GM19438 (cell line): ENCODE data around the gene CA9.
A peak's percentile ranks its signal among the peaks of the same experiment; 100 is the strongest.
"Not testable (repeated sequence)": the region's sequence is repeated elsewhere in the genome, so short reads cannot be mapped to it uniquely, and the experiment has no call there.

Experiments used
- ATAC-seq: cut with Tn5 transposase; IDR thresholded peaks from one replicate; pipeline ENCODE4 v1.9.1; 2021; ENCODE audit warnings: low read depth; ENCODE audit not compliant: unreplicated experiment

Gene CA9

DNA sequence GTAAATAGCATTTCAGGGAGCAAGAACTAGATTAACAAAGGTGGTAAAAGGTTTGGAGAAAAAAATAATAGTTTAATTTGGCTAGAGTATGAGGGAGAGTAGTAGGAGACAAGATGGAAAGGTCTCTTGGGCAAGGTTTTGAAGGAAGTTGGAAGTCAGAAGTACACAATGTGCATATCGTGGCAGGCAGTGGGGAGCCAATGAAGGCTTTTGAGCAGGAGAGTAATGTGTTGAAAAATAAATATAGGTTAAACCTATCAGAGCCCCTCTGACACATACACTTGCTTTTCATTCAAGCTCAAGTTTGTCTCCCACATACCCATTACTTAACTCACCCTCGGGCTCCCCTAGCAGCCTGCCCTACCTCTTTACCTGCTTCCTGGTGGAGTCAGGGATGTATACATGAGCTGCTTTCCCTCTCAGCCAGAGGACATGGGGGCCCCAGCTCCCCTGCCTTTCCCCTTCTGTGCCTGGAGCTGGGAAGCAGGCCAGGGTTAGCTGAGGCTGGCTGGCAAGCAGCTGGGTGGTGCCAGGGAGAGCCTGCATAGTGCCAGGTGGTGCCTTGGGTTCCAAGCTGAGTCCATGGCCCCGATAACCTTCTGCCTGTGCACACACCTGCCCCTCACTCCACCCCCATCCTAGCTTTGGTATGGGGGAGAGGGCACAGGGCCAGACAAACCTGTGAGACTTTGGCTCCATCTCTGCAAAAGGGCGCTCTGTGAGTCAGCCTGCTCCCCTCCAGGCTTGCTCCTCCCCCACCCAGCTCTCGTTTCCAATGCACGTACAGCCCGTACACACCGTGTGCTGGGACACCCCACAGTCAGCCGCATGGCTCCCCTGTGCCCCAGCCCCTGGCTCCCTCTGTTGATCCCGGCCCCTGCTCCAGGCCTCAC lies at the start of gene CA9:
CA9 (plus strand) TSS at position 797 of the 893 bp plus-strand sequence; CDS start at position 829, 32 bp downstream.
- ATAC-seq: no peak

DNA sequence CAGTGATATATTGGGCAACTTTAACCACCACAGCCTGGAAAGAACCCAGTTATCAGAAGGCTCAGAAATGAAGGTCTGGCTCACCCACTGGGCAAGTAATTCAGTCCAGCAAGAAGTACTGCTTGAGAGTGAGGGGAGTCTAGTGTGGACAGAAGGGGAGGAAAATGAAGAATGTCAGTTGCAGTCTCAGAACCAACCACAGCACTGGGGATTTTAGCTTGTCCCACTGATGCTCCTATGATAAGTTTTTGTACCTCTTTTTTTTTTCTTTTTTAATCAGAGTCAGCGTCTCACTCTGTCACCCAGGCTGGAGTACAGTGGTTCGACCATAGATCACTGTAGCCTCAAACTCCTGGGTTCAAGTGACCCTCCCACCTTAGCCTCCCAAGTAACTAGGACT lies 46.2 kb upstream of the CA9 start:
- no peak for ATAC-seq

DNA sequence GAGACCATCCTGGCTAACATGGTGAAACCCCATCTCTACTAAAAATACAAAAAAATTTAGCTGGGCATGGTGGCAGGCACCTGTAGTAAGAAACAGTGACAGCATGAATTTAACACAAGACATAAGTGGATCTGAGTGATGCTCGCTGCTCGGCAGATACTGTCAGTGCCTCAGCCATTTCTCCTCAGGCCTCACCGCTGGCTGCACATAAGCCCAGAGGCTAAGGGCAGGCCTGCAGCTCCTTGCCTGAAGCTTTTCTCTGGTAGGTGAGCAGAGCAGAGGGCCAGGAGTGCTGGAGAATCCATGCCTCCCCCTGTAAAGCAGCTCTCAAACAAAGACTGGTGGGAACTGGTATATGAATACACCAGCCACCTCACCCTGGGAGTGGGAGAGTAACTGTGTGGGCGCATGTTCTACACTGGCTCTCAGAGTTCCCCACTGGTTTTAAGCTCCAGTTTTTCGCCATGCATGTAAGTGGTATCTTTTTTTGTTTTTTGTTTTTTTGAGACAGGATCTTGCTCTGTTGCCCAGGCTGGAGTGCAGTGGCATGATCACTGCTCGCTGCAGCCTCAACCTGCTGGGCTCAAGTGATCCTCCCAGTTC lies 45.2 kb upstream of the CA9 start:
- ATAC-seq: no peak

DNA sequence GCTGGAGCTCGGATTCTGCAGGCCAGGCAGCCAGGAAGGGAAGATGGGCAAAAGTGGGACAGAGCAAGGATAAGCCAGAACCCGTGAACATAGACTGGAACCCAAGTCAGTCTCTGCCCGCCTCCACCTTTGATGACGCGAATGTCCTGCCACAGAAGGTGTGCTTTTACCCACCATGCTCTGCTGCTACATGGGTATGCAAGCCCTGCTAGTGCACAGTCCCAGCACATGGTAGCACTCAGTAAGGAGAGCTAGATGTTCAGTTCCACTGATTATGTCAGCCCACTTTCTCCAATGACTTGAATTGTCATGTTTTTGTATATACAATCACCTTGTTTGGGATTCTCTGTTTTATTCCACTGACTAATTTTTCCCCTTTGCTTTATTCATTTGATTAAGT lies 44.1 kb upstream of the CA9 start:
- ATAC-seq: no peak

DNA sequence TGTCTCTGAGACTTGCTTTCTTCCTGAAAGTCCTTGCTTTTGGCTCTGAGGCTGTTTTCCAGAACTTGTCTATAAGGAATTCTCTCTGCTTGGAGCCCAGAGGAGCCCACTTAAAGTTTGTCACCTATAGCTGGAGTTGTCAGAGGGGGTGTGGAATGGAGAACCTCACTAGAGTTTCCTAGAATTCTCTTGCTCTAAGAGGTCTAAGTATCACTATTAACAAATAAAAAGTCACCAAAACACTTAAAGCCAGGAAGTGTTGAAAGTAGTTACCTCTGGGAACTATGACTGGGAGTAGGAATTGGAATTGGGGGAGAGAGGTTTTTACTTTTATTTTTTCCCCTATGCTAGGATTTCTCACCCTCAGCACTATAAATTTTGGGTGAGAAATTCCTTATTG lies 38.0 kb upstream of the CA9 start:
- ATAC-seq: no peak

DNA sequence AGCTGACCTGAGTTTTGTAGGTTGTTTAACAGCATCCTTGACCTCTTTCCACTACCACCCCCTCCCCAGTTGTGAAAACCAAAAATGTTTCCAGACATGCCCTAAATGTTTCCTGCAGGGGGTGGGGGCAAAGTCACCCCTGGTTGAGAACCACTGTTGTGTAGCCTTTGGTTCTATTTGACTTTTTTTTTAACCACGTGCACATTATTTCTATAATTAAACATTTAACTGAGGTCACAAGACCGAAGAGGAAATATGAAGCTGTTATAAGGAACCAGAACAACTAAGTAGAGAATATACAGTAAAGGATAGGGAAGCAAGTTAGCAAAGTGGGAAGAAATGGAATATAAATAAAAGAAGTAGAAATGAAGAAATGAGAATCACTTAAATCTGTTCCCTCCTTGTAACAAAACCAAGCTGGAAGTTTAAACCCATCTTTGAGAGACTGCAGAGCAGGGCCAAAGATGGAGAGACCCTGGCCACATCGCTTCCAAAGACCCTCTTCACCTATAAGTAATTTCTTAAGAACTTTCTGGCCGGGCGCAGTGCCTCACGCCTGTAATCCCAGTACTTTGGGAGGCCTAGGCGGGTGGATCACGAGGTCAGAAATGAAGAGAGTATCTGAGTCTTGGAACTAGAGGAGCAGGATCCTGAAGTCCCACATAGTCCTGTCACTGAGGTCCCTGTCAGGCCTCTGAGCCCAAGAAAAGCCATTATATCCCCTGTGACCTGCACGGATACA lies 37.4 kb upstream of the CA9 start:
- no peak for ATAC-seq

DNA sequence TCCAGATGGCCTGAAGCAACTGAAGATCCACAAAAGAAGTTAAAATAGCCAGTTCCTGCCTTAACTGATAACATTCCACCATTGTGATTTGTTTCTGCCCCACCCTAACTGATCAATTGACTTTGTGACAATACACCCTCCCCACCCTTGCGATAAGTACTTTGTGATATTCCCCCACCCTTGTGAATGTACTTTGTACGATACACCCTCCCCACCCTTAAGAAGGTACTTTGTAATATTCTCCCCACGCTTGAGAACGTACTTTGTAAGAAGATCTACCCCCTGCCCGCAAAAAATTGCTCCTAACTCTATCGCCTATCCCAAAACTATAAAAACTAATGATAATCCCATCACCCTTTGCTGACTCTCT lies 36.9 kb upstream of the CA9 start:
- ATAC-seq: not testable (repeated sequence)

DNA sequence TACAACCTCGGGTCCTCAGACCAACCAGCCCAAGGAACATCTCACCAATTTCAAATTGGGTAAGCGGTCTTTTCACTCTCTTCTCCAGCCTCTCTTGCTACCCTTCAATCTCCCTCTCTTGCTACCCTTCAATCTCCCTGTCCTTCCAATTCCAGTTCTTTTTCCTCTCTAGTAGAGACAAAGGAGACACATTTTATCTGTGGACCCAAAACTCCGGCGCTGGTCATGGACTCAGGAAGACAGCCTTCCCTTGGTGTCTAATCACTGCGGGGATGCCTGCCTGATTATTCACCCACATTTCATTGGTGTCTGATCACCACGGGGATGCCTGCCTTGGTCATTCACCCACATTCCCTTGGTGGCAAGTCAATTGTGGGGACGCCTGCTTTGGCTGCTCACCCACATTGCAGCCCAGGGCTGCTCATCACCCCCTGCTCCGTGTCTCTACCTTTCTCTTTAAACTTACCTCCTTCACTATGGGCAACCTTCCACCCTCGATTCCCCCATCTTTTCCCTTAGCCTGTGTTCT lies 36.2 kb upstream of the CA9 start:
- not testable (repeated sequence) for ATAC-seq

DNA sequence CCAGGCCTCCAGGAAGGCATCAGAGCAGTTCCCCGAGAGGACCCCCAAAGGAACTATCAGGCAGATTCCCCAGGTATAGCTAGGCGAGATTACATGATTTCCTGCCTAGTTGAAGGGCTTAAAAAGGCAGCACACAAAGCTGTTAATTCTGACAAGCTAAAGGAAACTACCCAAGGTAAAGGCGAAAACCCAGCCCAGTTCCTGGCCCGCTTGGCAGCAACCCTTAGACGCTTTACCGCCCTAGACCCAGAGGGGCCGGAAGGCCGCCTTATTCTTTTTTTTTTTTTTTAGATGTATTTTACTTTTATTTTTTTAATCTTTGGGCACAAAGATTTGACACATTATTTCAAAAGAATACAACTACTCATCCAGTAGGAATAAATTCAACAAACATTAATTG lies 35.0 kb upstream of the CA9 start:
- not testable (repeated sequence) for ATAC-seq

DNA sequence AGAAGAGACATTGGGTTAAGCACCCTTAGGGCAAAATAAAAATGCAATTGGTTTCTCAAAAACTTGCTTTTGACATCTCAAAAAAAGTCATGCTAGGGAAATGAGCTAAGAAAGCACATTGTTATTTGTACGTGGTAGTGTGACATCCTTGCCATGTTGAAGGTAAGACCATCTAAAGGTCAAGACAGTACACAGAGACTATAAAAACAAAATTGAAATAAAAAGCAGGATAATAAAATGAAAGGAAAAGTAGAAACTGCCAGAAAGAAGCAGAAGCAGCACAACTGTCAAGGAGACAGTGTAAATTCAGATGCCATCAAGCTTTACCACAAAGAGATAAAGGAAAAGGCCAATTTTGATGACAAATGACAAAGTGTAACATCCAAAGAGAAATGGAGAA lies 34.5 kb upstream of the CA9 start:
- not testable (repeated sequence) for ATAC-seq

DNA sequence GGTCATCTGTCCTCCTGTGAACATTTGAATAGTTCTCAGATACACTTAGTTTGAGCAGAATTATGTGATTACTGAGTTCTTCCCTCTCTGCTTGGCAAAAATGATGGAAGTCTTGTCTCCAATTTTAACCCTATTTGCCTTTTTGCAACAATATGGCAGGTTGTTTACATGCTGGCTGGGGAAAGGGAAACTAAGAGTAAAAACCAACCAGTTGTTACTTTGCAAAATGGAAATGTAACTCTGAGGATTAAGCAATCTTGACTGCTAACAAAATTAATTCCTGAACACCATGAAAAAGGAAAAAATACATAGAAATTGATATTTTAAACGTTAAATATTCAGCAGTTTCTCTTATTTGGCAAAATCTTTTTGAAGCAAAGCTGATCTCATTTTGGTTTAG lies 34.1 kb upstream of the CA9 start:
- ATAC-seq: no peak

DNA sequence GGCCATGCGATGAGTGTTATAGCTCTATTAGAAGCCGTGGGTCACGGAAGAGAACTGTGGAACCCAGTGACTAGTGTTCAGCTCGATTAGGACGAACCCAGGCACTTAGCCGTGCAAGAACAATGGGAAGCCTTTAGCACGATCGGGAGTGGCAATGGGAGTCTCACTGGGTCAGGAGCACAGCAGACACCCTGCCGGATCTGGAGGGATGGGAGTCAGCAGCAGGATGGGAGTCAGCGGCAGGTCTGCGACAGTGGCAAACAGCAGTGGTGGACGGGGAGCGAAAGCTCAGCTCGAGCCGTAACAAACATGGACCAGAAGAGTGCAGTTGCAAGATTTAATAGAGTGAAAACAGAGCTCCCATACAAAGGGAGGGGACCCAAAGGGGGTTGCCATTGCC lies 33.3 kb upstream of the CA9 start:
- ATAC-seq: not testable (repeated sequence)

DNA sequence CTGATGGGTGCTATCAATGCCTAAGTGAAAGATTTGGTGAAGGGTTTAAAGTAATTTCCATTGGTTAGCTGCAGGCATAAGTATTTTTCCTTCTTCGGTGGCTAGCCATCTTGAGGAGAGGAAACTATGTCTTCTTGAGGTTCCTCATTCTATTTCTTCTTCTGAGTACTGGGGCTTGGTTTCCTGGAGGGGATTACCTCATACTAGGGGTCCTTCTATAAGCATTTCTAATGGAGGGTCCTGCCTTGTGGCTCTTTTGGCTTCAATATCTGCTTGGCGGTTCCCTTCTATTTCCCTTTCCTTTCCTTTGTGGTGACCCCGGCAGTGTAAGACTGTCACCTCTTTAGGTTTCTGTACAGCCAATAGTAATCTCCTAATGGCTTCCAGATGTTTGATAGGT lies 32.2 kb upstream of the CA9 start:
- ATAC-seq: not testable (repeated sequence)

DNA sequence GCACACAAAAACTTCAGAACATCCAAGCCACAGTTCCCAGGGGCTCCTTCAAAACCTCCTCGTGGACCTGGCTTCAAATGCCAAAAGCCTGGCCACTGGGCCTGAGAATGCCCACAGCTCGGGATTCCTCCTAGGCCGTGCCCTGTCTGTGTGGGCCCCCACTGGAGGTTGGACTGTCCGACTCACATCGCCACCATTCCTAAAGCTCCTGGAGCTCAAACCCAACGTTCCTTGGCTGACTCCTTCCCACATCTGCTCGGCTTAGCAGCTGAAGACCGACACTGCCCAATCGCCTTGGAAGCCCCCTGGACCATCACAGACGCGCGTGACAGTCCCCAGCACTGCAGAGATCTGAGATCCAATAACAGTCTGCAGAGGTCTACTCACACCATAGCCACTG lies 30.7 kb upstream of the CA9 start:
- no peak for ATAC-seq

DNA sequence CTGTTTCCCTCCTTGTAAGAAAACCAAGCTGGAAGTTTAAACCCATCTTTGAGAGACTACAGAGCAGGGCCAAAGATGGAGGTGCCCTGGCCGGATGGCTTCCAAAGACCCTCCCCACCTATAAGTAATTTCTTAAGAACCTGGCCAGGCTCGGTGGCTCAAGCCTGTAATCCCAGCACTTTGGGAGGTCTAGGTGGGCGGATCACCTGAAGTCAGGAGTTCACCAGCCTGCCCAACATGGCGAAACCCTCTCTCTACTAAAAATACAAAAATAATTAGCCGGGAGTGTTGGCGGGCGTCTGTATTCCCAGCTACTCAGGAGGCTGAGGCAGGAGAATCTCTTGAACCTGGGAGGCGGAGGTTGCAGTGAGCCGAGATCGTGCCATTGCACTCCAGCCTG lies 28.0 kb upstream of the CA9 start:
- not testable (repeated sequence) for ATAC-seq

DNA sequence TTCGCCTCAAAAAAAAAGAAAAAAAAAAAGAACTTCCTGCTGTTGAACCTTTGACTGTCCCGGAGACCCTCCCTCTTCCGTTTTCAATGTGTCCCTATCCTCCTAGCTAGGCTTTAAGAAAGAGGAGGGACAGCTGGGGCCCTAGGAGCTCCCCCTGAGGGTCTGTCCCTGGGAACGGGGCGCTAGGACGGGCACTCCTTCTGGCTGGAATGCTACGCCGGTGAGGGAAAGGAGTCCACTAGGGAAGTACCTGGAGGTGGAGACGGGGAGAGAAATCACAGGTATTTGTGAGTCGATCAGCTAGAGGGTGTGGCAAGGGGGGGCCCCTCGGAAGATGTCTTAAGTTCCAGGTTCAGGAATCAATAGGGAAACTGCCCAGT lies 27.6 kb upstream of the CA9 start:
- ATAC-seq: peak; percentile 4

DNA sequence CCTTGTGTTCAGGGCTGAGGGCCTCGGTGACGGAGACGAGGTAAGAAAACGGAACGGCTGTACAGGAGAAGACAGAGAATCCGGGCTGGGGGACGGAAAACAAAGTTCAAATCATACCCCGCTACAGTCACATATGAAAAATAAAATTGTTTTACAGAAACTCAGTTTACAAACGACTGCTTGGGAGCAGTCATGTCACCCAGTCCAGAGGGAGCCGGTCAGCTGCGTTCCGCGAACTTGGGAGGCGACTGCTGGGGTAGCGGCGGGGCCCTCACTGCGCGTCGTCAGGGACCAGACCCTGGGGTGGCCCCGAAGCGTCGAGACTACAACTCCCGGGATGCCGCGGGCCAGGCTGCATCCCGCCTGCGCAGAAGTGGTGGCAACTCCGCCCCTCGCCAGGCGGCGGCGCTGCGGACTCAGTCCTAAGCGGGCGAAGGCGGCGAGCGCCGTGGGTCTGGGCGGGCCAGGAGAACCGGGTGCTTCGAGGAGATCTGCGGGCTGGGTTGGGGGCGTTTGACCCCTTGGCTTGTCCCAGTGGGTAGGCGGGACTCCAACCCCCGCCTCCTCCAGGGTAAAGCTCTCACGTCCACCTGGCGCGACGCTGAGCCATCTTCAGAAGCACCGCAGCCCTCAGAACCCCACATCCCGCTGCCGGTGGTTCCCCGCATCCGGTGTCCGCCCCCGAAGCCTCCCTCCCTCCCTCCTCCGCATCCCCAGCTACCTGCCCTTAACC lies 27.0 kb upstream of the CA9 start:
- ATAC-seq: peak; percentile 61

DNA sequence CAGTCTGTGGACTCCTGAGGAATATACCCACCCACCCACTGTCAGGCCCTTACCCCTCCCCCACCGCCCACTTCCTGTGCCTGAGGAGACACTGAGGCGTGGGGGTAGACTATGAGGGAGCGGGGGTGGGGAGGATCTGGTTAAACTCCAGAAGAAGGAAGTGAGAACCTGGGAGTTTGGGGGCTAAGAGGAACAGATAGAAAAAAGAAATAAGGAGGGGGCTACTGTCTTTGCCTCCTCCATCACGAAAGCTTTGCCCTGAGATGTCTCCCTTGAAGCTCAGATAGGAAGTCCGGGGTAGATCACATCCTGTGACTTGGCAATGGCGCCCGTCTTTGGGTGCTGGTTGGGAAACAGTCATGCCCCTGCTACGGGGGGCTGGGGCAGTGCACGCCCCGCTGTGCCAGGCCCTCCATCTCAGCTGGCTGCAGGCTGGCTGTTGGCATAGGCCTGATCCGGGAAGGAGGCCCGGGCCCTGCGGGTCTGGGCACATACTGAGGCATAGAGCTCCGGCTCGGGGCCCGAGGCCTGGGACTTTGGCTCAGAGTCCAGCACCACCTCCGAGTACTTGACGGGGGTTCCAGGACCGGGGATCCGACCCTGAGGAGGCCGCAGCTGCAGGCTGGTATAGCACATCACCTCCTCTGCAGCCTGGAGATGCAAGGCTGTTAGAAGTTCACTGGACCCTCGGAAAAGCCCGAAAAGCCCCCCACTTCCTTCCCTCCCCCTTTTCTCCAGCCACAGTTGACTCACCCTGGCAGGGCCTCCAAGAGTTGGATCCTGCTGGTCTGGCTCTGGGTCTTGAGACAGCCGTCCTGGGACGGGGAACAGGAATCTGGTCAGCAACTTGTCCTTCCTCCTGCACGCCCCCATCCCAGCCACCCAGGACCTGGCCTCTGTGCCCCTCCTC lies 24.0 kb upstream of the CA9 start:
- no peak for ATAC-seq

DNA sequence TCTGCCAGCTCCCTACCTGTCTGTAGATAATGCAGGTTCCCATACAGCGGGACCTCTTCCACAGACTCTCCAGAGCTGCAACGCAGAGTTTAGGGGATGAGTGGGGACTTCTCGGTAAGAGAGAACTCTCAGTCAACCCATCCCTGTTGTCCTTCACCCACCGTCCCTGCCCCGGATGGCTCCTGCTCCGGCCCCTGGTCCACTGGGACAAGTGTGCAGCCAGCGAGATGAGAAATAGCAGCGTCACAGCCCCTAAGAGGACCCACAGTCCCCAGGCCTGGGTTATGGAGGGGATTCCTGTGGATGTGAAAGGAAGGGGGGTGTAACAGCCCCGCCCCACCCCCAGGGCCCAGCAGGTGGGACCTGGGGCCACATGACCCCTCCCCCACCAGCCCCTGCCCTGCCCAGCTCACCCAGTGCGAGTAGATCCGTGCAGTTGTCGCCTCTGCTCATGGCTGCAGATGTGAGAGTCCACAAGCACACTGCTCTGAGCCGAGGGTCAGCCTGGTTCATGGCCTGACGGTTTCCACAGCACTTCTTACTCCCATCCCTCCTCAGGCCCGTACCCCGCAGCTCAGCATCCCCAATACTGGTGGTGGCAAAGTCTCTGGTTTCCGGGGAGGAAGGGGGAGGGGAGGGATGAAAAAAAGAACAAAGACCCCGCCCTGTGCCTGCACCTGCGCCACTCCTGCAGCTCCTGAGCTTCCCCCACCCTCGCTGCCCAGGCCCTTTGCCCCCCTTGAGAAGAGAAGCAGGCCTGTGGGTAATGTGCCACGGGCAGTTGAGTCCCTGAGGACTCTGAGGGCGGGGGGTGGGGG lies 23.2 kb upstream of the CA9 start, which contains the start of gene SIT1:
SIT1 (minus strand) TSS at position 591 of the 818 bp plus-strand sequence; CDS start at position 513, 78 bp downstream.
- no peak for ATAC-seq
